Measurements from ENCODE around the gene TBC1D12.
"Not testable (repeated sequence)": the region's sequence is repeated elsewhere in the genome, so short reads cannot be mapped to it uniquely, and the experiment has no call there.

The TBC1D12 gene

DNA sequence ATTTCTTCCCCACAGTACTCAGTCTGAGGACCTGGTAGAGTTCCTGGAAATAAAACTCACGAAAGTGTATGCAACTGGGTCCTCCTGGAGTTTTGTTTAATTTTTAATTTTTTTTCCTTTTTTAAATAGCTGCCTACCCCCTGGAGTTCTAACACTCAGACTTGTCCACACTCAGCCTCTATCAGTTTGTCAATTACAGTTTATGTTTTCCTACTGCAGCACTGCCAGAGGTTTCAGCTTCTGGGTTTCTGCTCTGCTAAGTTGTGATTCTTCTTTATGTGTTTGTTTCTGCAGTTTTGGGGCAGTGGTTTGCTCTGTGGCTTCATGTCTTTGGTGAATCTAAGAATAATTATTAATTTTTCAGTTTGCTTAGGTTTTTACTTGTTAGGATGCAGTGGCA, 59.2 kb downstream of the TBC1D12 start:
- no peak for DNase-seq

DNA sequence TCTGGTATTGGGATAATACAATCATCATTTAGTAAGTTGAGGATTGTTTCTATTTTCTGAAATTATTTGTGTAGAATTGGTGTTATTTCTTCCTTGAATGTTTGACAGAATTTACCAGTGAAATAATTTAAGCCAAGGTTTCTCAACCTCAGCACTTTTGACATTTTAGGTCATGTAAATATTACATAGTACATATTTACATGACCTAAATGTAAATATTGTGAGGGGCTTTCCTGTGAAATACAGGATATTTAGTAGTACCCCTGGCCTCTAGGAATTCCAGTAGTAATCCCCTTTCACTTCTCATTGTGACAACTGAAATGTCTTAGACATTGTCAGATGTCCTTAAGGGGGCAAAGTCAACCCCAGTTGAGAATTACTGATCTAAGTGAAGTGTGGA, 59.8 kb downstream of the TBC1D12 start:
- DNase-seq: no peak

- no peak for DNase-seq
Measured at GRCh38 chr10:94465684-94466083, 63.3 kb downstream of the TBC1D12 start.

GRCh38 chr10:94481410-94481809, 79.1 kb downstream of the TBC1D12 start:
- no peak for DNase-seq

DNA sequence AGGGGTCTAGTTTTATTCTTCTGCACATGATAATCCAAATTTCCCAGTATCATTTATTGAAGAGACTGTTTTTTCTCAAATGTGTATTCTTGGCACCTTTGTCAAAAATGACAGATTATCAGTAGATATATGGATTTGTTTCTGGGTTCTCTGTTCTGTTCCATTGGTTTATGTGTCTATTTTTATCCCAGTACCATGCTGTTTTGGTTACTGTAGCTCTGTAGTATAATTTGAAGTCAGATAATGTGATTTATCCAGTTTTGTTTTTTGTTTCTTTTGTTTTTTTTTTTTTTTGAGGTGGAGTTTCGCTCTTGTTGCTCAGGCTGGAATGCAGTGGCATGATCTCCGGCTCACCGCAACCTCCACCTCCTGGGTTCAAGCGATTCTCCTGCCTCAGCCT, 81.6 kb downstream of the TBC1D12 start:
- DNase-seq: no peak

DNA sequence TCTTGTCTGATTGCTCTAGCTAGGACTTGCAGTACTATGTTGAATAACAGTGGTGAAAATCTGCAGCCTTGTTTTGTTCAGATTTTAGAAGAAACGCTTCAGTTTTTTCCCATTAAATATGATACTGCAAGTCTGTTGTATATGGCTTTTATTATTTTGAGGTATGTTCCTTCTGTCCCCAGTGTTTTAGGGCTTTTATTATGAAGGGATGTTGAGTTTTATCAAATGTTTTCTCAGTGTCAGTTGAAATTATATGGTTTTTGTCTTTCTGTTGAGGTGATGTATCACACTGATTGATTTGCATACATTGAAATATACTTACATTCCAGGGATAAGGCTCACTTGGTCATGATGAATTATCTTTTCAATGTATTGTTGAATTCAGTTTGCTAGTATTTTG, 82.8 kb downstream of the TBC1D12 start:
- no peak for DNase-seq

DNA sequence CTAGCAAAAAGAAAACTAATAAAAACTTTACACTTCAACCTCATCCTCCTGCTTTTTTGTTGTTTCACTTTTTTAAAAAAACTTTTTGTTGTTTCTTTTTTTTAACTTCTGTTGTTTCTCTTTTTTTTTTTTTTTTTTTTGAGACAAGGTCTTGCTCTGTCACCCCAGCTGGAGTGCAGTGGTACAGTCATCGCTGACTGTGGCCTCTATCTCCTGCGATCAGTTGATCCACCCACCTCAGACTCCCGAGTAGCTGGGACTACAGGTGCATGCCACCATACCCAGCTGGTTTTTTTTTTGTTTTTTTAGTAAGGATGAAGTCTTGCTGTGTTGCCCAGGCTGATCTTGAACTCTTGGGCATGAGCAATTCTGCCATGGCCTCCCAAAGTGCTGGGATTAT, 85.2 kb downstream of the TBC1D12 start:
- DNase-seq: no peak

- DNase-seq: no peak
Measured at GRCh38 chr10:94489107-94489506, 86.8 kb downstream of the TBC1D12 start.

DNA sequence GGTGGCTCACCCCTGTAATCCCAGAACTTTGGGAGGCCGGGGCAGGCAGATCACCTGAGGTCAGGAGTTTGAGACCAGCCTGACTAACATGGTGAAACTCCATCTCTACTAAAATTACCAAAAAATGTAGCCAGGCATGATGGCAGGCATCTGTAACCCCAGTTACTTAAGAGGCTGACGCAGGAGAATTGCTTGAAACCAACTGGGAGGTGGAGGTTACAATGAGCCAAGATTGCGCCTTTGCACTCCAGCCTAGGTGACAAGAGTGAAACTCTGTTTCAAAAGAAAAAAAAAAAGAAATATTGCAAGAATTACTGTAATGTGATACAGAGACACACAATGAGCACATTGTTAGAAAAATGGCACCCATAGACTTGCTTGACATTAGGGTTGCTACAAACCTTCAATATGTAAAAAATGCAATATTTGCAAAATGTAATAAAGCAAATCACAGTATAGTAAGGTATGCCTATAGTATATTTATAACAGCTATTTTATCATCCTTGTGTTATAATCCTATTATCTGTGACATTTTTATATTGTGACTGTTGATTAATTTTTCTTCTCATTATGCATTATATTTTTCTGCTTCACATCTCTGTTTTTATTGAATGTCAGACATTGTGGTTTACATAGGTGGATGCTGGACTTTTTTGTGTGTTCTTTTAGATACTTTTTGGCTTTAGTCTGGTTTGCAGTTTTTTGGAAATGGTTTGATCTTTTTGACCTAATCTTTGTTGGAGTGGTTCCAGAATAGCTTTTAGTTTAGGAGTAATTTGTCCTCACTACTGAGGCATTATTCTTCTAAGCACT, 87.8 kb downstream of the TBC1D12 start:
- no peak for DNase-seq

- DNase-seq: no peak
Measured at GRCh38 chr10:94490789-94491039, 88.4 kb downstream of the TBC1D12 start.

- no peak for DNase-seq
Measured at GRCh38 chr10:94493463-94493862, 91.1 kb downstream of the TBC1D12 start.

GRCh38 chr10:94496010-94496409, 93.7 kb downstream of the TBC1D12 start:
- peak; percentile 13 for DNase-seq

- DNase-seq: no peak
Measured at GRCh38 chr10:94496646-94497045, 94.3 kb downstream of the TBC1D12 start.

DNA sequence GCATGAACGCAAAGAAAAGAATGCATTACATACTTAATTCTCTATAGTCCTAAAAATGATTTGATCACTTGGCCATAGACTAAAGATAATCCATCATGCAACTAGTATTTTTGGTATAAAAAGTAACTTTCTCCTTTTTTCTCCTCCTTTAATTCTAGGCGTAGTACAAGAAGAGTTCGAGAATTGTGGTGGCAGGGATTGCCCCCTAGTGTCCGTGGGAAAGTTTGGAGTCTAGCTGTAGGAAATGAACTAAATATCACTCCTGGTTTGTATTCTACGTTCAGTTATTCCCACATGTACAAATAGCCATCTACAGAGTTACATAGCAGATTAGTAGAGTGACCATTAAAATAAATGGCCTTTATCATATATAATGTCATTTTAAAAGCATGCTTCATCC, 97.7 kb downstream of the TBC1D12 start:
- DNase-seq: peak; percentile 17

DNA sequence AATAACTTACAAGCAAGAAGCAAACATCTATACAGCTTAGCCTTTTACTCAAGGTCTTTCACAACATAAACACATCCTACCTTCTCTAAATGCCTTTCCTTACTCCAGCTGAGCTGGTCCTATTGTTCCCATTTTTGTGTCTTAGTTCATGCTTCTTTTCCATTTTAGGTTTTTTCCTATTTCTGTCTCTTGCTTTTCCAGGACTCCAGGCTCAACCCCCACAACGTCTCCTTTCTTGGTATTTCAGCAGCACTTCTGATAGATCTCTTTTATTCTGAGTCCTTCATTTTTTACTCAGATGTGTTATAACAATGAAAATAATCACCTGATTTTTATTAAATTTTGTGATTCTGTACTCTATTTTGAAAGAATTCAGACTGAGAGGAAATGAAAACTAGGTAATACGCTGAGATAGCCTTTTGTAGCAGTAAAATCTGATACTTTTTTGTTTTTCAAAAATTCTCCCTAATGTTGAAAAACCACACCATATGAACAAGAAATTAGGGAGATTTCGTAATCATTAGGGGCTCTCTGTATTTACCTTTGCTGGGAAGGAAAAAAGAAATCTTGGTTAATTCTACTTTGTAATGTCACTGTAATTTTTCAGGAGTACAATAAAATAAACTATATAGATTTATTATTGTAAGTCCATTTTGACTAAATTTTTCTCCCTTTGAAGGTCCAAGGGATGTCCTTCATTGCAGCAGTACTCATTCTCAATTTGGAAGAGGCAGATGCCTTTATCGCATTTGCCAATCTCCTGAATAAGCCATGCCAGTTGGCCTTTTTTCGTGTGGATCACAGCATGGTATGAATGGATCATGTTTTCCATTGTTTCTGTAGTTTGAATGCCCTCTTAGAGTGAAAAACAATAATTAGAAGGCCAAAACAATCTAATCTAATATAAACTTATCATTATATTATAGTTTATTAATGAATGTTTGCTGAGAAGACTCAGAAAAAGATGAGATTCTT, 119.2 kb downstream of the TBC1D12 start:
- DNase-seq: no peak

GRCh38 chr10:94524146-94524545, 121.8 kb downstream of the TBC1D12 start:
- DNase-seq: no peak

DNA sequence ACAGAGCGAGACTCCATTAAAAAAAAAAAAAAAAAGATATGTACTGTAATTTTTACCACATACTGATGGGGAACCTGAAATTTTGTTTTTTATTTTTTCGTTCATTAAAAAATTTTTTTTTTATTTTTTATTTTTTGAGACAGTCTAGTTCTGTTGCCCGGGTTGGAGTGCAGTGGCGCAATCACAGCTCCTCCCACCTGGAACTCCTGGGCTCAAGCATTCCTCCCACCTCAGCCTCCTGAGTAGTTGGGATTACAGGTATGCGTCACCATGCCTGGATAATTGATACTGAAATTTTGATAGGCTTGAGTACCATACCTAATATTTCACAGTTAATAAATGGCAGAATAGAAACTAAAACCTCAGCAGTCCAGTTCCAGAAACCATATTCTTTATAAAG, 122.4 kb downstream of the TBC1D12 start:
- no peak for DNase-seq

- not testable (repeated sequence) for DNase-seq
Measured at GRCh38 chr10:94531550-94531949, 129.2 kb downstream of the TBC1D12 start.

DNA sequence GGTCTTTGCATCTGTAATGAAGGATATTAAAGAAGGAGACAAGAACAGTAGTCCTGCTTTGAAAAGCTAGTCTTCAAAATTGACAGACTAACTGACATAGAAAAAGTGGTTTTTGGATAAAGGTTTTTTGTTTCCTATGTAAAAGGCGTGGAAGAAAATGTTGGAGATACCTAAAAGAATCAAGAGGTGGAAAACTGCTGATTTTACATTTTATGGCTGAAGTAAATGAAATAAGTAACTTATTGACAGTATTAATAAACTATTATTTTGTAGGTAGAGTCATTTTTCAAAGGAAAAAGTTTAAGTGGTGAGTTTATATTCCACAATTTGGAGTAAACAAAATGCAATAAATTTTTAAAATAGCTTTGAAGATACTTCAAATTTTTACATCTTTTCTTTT, 130.7 kb downstream of the TBC1D12 start:
- DNase-seq: no peak

DNA sequence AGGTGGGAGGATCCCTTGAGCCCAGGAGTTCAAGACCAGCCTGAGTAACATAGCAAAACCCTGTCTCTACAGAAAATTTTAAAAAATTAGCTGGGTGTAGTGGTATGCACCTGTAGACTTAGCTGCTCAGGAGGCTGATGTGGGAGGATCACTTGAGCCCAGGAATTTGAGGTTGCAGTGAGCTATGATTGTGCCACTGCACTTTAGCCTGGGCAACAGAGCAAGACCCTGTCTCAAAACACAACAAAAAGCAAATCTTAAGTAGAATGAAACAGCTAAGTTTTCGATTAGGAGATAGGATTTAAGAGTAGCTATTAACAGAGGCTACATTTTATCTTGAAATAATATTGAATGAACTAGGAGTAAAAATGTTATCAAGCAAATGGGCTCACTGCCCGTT, 139.9 kb downstream of the TBC1D12 start:
- DNase-seq: not testable (repeated sequence)

GRCh38 chr10:94545391-94546048, 143.2 kb downstream of the TBC1D12 start, which contains the start of gene HELLS:
Gene HELLS, plus strand, starts transcription at chr10:94545788. Its CDS starts 134 bp downstream, at chr10:94545922.
- peak; percentile 83 for DNase-seq

DNA sequence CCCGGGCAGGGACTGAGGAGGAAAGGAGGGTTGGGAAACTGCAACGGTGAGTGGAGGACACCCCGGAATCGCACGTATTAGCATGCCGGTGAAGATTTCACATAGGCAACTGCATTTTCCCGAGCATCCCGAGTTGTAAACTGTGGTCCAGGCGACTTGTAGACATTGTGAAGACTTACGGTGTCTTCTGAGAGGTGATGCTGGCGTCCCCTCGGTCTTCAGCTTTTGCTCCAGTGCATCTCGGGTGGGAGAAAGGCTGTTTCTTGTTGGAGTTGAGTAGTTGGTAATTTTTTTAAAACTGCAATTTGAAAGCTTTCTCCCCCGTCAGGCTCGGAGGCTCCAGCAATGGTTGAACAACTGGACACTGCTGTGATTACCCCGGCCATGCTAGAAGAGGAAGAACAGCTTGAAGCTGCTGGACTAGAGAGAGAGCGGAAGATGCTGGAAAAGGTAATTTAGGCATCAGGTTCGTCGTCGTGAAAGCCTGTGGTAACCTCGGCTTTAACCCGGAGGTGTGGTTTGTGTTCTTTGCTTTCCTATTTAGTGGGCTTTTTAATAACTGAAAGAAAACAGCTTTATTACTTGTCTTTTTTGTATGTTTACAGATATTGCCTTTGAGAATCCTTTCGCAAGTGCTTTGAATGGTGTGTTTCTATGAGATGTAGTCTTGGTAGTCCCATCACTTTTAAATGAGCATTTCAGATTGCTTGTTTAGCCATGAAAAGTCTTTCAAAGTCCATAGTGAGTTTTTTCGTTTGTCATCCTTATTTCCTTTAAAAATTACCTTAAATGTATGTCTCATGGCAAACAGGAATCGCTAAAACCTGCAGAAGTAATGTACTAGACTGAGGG, 143.9 kb downstream of the TBC1D12 start:
- peak; percentile 22 for DNase-seq

- DNase-seq: no peak
Measured at GRCh38 chr10:94546901-94547185, 144.5 kb downstream of the TBC1D12 start.

Measured in HCEC 1CT (cell line).